NAMALWA (cell line): ENCODE measurements around the gene KDM2B.

Experiments
- DNase-seq: peaks from one replicate; pipeline ENCODE4 v3.0.0-alpha.2; 2015; ENCODE audit warnings: low spot score

KDM2B gene

GRCh38 chr12:121580959-121581685 lies at the start of gene KDM2B:
Gene KDM2B, minus strand, starts transcription at chr12:121581023. Its CDS starts 112 bp downstream, at chr12:121580911.
- no peak for DNase-seq

GRCh38 chr12:121628536-121628935 lies 47.7 kb upstream of the KDM2B start:
- peak; percentile 52 for DNase-seq

GRCh38 chr12:121628037-121628436 lies 47.2 kb upstream of the KDM2B start:
- DNase-seq = peak; percentile 43

GRCh38 chr12:121626853-121627640 lies 46.2 kb upstream of the KDM2B start:
- peak; percentile 89 for DNase-seq

- DNase-seq = peak; percentile 94
Observed at GRCh38 chr12:121626087-121626852, 45.4 kb upstream of the KDM2B start, which contains the start of gene ORAI1. Gene ORAI1, plus strand, starts transcription at chr12:121626530.

GRCh38 chr12:121620333-121620891 lies 39.6 kb upstream of the KDM2B start:
- no peak for DNase-seq

GRCh38 chr12:121618659-121619233 lies 37.9 kb upstream of the KDM2B start:
- no peak for DNase-seq

GRCh38 chr12:121614872-121615467 lies 34.1 kb upstream of the KDM2B start:
- no peak for DNase-seq

- DNase-seq = no peak
Observed at GRCh38 chr12:121613462-121613861, 32.6 kb upstream of the KDM2B start.

GRCh38 chr12:121611306-121611705 lies 30.5 kb upstream of the KDM2B start:
- peak; percentile 37 for DNase-seq

- DNase-seq = no peak
Observed at GRCh38 chr12:121610239-121611149, 29.7 kb upstream of the KDM2B start.

- no peak for DNase-seq
Observed at GRCh38 chr12:121608301-121608700, 27.5 kb upstream of the KDM2B start.

GRCh38 chr12:121603581-121603980 lies 22.8 kb upstream of the KDM2B start:
- no peak for DNase-seq

GRCh38 chr12:121602766-121603165 lies 21.9 kb upstream of the KDM2B start:
- DNase-seq = no peak

GRCh38 chr12:121600702-121601336 lies 20.0 kb upstream of the KDM2B start:
- DNase-seq = no peak

- DNase-seq = no peak
Observed at GRCh38 chr12:121596526-121596925, 15.7 kb upstream of the KDM2B start.

- no peak for DNase-seq
Observed at GRCh38 chr12:121595520-121595919, 14.7 kb upstream of the KDM2B start.

- DNase-seq = no peak
Observed at GRCh38 chr12:121592320-121592719, 11.5 kb upstream of the KDM2B start.

- DNase-seq = peak; percentile 47
Observed at GRCh38 chr12:121590476-121591143, 9.8 kb upstream of the KDM2B start.
